ENCODE measurements around the gene HEG1.
A peak's percentile ranks its signal among the peaks of the same experiment; 100 is the strongest.

HEG1 gene

DNA sequence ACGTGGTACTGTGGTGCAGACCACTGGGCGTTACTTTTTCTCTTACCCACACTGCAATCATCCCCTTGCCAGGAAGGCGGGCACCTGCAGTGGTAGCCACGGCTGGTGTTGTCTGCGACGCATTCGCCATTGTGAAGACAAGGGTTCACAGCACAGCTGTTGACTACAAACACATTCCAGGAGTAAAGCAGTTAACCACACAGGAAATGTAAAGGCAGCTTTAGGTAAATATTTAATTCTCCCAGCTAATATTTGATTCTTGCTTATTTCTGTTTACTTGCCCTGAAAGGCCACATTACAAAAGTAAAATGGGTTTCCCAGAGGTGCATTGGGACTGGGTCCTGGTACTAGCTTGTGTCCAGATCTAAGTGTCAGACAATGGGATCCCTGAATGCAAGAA, 45.4 kb downstream of the HEG1 start:
- no peak for DNase-seq (ENCODE audit: low spot score)

DNA sequence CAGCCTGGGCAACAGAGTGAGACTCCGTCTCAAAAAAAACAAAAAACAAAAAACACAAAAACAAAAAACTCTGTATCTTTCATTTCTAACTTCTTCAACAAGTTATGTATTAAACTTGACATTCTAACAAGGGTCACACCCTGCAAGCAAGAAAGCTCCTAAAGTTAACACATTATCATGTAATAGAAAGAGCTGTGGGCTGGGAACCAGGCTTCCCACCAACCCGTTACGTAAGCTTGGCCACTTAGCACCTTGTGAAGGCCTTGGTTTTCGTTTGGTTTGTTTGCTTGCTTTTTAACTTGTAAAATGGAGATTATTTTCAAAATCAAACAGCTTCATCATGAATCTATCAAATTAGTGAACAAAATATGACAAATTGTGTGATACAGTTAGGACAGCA, 47.0 kb downstream of the HEG1 start:
- DNase-seq (ENCODE audit: low spot score), result no peak

DNA sequence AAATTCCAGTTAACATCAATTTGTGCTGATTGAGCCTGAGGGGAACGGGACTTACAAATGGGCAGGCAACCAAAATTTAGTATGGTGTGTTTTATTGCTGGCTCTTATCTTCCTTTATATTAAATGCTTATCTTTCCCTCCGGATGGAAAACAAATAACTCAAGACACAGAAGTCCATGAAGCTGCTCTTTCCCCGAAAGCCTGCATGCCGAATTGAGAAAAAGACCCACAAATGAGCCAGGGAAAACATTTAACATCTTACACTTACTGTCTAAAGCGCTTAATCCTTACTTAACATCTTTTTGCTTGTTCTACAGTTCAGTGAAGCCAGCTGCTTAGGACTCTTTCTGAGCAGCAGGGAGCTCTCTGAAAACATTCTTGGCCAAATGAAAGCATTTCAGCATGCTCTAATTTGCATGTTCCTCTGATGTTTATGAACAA, 49.5 kb downstream of the HEG1 start:
- no peak for DNase-seq (ENCODE audit: low spot score)

DNA sequence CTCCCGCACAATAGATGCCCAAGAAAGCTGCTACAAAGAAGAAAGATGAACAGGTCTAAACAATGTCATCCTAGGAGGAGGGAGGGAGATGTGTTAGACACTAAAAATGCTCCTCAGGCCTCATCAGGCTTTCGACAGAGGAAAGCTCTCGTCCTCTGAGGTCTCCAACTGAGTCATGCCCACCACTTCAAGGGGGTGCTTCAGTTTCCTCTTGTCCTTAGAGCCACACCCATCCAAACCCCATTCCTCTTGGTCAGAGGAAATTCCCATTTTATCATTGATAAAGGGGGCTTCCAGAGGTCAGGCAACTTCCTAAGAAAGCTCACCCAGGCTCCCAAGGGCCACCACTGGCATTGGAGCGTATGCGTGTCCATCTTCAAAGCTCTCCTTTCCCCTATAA, 50.1 kb downstream of the HEG1 start:
- no peak for DNase-seq (ENCODE audit: low spot score)

DNA sequence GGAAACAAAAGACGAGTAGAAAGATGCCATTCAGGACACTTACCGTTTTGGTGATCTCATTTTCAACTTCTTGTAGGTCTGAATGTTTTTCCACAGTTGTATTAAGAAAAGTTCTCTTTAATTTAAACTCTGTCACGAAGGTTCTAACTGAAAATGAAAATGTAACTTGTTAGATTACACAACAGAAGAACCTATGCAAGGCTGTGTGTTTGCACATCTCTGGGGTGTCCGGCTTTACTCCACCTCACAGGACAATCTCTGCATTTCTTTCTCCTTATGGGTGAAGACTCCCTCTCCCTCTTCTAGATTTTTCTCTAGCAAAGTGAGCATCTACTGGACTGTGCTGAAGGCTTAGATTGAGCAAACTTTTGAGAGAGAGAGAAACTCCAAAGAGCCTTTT, 50.6 kb downstream of the HEG1 start:
- DNase-seq (ENCODE audit: low spot score), result no peak

DNA sequence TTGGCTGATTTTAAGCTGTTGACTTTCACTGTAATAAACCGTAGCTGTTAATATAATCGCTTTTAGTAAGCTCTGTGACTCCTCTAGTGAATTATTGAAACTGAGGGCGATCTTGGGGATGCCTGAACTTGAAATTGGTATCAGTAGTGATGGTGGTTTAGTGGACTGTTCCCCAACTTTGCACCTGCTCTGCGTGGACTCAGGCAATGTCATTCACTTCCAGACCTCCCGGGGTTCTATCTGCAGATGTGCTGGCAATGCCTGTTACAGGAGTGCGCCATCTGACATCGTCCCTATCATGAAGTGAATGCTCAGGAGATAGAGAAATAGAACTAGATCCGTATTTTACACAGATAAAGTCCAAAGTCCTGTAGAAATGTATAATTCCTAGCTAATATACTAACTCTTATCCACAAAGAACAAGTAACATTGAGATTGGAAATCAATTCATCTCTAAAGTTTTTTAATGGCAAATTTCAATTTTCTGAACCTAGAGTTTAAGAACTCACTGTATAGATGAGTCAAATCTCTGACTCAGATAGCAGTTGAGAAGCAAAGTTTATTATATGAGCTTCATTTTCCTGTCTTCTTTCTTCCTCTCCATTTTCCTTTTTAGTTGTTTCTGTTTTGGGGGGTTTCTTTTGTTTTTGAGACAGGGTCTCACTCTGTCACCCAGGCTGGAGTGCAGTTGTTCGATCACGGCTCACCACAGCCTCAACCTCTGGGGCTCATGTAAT, 51.8 kb downstream of the HEG1 start:
- no peak for DNase-seq (ENCODE audit: low spot score)

DNA sequence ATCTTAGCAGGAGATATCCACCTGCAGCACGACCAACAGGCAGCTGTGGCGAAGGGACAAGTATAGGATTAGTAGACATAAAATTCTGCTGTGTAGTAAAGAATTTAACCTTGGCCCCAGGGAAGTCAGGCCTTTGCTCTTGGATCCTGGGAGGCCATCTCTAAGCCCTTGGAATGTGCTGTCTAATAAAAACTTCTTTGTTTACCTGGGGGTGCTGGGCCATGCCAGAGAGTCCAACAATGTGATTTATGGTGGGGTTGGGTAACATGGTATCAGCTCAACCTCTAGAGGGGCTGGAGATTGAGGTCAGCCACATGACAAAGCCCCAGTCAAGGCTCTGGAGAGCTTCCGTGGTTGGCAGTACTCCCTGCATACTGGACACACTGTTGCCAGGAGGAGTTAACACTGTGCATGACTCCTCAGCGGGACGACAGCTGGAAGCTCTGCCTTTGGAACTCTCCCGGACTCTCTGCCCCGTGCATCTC, 52.4 kb downstream of the HEG1 start:
- no peak for DNase-seq (ENCODE audit: low spot score)

DNA sequence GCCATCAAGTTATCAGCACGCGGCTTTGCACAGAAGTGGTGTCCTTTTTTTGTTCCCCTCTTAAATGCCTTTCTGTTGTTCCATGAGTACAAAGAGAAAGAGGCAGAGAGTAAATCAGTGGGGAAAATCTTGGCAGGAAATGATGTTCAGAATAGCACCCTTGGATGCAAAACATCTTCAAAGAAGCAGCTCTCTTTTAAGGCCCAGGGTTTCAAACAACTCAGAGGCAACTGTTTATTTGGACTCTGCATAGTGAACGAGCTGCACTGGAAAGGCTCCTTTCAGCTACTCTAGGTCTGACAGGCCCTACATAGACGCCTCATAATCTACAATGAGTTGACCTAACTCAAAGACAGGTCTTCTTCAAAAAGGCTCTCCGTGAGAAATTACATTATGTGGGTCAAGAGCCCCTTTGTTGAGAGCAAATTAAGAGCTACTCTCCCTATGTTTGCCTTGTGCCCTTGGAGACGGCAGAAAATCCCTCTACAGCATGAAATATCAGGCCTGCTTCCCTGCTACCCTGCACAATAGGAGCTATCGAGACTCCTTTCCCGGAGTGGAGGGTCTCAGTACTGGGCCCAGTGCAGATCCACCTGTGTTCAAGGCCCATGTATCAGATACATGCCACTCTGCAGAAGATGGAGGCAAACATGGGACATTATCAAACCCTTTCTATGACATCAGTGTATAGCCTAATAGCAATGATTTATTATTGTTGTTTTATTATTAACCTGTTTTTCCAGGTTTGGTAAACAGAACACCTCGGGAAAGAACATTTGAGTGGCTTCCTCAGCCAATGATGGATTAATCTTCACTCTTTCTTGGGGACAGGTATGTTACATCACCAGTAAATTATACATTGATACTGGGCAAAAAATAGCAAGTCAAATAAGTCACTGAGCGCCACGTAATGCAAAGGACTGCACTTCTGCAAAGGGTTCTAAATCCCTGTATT, 53.1 kb downstream of the HEG1 start:
- DNase-seq (ENCODE audit: low spot score), result no peak

DNA sequence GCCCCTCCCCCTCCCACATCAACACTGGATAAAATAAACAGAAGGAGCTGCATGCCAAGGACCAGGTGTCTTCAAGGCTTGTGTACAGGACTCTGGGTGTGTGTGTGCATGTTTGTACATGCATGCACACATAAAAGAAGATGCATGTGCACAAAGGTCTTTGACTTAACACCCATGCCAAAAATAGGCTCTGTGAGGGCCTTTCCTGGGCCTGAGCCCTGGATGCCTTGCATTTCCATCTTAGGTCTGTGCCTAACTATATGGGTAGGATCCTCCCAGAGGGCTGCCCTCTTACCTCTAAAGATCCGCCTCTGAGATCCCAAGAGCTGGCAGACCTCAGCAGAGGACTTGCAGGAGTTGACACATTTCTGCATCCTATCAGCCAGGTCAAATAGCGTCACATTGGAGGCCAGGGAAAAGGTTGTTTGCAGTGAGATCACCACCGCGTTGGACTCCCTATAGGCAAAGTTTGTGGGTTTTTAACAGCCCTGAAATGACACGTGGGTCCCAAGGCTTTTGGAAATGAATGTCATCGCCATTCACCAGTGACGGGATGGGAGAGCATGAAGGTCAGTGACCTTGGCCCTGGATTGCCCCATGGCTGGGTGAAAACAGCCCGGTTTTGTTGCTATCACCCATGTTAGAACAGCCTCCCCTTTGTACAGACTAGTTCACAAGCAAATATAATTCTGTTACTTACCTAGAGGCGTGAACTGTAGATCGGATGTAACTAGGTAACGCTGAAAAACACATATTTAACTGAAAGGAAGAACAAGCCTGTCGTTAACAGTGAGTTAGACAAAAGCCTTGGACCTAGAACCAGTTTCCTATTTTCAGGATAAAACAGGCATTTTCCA, 54.0 kb downstream of the HEG1 start:
- DNase-seq (ENCODE audit: low spot score), result no peak

DNA sequence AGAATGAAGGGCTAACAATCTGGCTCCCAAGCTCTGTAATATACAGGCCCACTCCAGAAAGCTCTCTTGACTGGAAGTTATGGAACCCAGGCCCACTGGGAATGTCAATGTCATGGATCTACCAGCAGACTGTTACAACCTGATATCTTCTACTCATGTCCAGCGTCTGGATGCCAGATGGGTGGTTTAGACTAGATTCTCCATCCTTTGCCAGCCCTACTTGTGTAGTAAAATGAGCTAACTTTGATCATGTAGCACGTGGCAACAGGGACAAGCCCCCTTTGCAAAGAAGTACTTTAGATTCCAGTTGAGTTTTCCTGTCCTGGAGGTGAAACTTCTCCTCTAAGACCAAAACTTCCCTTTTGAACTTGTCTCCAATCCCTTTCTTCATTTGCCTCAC, 55.1 kb downstream of the HEG1 start:
- no peak for DNase-seq (ENCODE audit: low spot score)

DNA sequence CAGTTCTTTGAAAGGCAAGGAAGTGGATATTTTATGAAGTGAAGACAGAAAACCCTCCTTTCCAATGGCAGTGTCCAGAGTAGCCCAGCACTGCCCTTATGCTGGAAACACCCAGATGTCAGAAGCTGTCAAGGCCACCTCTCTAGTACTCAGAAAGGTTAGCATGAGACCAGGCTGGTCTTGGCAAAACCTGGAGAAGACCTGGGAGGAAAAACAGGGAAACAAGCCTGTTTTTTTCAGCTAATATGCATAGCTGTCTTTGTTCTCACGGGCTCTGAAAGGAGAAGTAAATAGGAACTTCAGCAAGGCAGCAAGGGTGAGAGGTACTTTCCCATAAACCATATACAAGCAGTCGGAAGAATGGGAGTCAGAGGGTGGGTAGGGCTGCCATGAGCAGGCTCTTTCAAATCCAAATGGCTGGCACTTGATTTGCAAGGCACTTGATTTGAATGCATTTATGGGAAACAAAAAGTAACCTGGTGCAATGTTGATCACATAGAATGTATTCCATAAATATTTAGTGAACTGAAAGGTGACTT, 55.8 kb downstream of the HEG1 start:
- no peak for DNase-seq (ENCODE audit: low spot score)

DNA sequence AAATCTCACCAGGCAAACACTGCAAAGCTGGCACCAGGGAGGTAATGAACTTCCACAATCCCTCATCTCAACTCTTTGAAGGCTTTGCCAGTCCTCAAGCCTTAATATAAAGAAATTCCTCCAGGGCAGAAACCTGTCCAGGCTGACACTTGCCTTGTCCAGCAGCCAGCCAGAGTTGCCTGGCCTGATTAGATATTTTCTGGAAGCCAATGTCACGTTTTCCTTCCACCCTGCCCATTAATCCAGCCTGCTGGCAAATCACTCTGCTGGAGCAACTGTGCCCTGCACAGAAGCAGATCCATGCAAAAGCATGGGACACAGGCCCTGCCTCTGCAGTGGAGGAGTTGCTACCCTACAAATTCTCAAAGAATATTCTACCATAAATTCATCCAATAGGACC, 56.5 kb downstream of the HEG1 start:
- DNase-seq (ENCODE audit: low spot score), result no peak

DNA sequence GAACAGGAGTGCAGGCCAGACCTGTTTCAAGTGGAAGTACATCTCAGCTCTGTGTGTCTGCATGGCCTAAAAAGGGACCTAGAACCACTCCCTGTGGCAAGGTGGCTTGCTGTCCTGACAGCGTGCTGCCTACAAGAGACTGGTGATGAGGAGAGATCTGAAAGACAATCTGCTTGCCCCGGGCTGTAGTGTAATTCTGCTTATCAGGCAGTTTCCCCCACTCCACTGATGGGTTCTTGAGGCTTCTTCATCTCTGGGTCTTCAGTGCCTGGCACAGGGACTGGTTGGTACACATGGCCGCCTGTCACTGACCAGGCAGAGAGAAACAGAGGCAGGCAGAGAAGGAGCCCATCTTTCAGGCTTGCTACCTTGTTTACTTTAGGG, 57.6 kb downstream of the HEG1 start:
- DNase-seq (ENCODE audit: low spot score), result no peak

DNA sequence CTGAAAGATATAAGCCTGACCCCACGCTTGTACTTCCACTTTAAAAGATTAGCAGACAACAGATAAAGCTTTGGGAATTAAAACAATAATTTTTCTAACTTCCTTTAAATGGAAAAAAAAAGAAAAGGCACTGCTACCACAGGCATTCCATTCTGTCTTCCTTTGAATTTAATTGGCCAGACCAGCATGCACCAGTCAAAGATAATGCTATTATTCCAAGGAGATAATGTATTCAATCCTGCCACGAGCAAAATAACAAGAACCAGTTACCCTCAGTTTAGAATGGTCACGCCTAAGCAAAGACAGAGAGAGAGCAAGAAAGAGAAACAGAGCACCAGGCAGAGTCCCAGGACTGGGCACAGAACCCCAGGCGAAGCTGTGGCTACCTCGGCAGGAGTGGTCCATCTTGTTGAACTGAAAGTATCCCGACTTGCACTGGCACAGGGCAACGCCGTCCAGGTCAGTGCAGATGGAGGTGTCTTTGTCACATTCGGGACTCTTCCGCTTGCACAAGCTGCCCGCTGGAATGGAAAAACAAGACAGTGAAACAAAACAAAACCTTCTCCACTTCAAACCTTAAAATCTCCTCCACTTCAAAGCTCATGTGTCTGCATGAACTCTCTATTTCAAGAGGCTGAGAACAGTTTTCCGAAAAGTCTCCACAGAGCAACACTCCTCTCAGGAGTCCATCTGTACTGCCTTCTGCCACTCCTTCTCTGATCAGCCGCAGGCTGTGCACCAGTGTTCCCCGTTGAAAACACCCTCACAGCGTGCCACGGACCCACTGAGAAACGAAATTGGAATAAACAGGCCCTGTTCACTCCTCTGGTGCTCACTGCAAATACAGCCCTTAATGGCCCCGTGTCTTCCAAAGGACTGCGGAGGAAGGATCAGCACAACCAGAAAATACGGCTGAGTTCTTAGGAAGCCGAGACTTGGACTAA, 58.2 kb downstream of the HEG1 start:
- DNase-seq (ENCODE audit: low spot score), result no peak

DNA sequence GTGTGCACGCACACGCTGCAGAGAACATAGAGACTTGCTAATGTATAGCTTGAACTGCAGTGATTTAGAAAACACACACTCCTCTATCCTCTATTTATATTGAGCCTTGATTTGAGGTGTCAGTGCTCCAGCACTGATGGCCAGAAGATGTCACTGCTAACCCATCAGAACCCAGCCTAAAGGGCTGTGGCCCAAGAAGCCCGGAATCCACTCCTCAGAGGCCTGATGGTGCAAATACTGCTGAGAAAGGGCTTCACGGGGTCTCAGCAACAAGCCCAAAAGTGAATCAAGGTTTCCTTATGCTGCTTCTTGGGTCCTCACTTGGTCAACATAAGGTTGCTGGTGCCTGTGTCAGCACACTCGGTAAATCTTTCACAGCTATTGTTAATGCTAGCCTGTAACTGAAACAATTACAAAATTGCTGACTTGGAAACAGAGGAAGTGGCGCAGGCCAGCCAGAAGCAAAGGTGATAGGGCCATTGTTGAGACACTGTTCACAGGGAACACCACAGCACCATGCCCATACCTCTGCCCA, 60.3 kb downstream of the HEG1 start:
- DNase-seq (ENCODE audit: low spot score), result peak; percentile 73

DNA sequence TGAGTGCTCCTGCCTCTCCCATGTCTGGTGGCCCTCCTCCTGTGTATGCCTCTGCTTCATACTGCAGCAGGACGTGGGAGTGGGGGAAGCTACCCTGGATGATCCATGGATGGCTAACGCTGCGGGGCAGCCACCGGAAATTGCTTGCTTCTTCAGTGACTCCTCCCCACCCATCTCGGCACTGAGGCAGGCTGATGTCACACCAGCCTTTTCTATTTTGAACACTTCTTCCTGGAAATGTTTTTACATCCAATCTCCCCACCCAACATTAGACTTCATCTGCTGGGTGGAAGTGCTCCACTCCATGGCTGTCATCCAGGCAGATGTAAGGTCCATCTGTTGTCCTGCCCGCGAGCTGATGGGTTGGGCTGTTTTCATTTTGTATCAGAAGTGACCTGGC, 62.3 kb downstream of the HEG1 start:
- DNase-seq (ENCODE audit: low spot score), result no peak

DNA sequence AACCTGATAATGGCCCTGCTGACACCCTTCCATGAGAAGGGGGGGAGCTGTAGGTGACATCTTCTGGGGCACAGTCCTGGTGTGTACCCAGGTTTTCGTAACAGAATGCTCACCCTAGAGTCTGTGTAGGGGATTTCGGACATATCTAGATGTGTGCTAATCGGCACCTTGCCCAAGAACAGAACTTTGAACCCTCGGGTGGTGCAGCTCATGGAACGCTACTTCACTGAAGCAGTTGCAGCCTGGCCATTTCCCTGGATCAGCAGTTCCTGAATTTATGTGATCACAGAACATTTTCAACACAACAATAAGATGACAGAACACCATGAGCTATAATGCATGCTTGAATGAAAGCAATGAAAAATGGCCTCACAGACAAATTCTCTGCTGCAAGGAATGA, 63.8 kb downstream of the HEG1 start:
- DNase-seq (ENCODE audit: low spot score), result no peak

DNA sequence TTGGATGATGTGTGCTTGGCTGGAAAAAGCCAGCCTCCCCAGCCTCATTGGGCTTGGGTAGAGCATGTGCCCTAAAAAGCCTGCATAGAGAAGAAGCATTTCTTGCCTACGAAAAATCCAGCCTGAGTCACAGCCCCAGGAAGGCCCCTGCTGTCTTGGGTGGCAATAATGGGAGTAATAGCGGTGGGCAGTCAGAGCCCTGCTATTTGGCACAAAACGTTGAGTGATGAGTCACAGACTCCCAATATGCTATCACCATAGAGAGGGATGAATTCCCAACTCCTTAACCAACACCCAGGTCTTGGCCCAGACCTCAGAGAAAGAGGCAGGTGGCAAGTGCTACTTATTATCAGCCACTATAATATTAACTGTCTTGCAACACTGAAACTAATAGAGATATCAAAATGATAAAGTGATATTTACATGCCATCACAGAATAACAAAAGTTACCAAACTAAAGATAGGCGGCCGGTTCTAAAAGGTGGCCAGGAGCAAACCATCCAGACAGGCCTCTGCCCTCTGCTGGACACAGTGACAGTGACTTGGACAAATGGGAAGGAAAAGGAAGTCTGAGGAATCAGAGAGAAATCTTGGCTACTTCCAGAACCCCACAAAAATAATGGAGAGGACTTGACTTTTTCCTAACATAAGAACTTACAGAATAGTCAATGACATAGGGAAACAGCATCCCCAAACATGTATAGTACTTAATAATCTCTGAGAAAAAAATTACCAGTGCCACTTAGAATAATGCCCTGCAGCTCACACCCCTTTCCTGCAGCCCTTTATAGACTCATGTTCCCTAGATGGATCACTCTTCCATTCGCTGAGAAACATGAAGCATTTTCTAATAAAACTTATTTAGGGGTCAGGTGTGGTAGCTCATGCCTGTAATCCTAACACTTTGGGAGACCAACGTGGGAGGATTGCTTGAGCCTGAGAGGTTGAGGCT, 69.3 kb downstream of the HEG1 start:
- peak; percentile 39 for DNase-seq (ENCODE audit: low spot score)

DNA sequence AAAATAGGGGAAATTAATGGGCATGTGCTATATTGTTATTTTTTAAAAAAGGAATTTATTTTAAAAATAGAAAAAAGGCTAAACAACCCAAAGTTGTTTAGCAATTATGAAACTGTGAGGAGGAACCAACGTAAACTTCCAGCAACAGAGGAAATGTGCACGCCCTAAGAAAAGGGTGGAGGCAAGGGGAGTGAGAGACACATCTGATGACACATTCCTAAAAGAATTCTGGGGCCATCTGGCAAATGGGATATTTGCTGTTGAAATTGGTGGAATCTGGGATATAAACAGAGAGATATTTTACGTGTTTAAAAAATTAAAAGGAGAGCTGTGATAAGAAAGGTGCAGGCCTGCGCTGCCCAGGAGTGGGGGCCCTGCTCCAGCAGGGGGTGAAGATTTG, 70.4 kb downstream of the HEG1 start:
- no peak for DNase-seq (ENCODE audit: low spot score)

All from iPS-NIHi11 (cell line).